ENCODE measurements around the gene KCNMA1.

The KCNMA1 gene

DNA sequence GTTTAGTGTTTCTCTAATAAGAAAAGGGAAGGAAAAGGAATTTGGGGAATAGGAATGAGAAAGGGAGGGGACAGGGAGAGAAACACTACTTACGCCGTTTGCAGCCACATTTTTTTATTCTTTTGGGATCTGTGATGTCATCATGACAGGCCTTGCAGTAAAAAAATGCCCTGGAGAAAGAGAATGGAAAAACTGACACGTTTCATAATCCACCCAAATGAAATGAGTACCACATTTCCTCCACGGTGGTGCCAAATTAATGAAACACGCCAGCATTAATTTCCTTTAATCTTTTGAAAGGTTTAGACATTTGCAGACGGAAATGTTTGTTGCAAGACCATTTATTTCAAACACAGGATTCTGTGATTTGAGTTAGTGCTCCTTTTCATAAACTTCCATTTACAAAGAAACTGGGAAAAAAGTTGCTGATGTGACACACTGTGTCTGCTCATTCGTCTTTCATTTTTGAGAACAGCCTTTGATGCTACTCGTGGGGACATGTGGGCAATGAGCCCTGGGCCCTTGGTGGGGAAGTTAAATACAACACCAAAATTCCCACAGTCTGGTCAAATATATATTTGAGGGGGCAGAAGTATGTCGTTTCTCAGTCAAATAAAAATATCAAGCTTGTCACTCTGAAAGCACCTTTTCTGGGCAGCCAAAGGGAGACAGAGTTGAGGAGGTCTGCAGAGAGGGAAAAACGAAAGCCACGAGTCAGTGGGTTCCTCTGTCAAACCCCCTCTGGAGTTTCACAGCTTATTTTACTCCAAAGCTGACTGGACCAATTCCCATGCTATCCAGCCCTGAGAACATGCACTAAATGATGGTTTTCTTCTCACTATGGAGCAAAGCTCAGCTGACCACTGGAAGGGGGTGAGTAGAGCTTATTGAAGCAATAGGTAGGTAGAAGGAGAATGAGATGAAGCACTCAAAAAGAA lies 625.5 kb downstream of the KCNMA1 start:
- DNase-seq (ENCODE audit: low read depth in 2 of 3, low spot score in 2 of 3), result no peak

DNA sequence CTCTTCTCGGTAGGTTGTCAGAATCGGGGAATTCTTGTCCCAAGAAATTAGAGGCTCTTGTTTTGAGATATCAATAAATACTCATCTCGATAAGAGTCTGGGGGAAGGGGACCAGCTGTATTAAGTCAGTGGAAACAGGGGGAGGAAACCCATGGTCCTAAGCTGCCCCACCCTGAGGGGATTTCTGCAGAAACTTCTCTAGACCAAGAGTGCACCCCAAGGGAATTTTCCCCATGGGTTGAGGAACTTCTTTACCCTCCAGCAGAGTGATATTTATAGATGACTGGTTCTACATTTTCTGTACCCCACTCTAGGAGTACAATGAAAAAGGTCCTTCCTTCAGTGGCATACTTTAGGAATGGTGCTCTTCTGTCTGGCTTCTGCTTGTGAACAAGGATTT lies 627.2 kb downstream of the KCNMA1 start:
- DNase-seq (ENCODE audit: low read depth in 2 of 3, low spot score in 2 of 3), result no peak

DNA sequence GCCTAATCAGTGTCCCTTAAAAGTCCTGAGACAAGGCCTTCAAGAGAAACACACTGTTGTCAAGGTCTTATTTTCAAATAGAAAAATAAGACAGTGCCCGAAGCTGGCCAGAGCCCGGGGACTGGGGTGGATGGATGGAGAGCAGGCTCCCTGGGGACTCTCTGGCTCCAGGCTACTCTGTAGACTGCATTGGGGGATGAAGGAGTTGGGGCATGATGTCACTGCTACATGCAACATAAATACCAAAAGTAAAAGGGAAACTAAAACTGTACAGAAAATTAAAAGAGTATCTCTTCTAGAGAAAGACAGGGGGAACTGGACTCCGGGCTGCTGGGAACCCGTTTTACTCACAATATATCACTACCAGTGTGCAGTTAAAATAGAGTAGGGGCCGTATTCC lies 629.8 kb downstream of the KCNMA1 start:
- no peak for DNase-seq (ENCODE audit: low read depth in 2 of 3, low spot score in 2 of 3)

DNA sequence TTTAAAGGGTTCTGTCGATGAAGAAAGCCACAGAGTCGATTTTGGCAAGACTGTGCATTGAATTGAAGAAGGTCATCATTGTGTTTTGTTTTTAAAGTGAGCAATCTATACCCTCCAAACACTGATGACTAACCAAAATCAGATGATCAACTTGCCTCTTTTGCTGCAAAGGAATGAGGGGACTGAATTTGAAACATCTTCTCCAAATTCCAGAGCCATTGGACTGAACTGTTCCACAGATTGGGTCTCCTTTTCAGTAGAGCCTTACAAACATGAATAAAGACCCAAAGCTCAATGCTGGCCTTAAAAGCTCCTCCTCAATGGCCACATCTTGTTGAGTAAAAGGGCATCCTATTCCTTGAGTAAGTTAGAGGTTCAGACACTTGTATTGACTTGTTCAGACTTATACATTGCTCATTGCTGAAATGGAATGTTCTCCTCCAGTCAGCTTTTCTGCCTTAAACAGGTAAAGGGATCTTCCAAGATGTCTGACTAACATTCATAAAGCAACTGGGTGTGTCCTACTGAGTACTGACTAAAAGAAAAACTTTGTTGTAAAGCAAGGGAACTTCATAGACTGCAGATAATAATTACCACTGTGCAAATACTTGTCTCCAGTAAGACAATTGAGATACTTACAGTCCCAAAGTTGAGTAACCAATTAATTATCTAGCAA lies 630.6 kb downstream of the KCNMA1 start:
- no peak for DNase-seq (ENCODE audit: low read depth in 2 of 3, low spot score in 2 of 3)

DNA sequence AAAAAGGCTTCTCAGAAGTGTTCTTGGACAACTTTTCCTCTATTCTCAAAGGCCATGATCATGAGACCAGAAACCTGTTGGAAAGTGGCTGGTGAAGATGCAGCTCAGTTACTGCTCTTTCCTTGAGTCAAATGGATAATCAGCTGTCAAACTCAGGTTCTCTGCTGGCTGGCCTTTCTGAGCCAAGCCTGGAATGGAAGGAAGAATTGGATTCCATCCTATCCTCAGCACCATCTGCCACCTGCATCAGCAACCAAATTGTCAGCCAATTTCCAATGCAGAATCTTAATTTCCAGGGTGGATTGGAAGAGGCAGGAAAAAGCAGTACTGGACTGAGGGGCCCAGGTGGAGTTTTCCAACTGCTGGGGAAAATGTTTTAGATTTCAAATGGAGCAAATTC lies 631.7 kb downstream of the KCNMA1 start:
- no peak for DNase-seq (ENCODE audit: low read depth in 2 of 3, low spot score in 2 of 3)

DNA sequence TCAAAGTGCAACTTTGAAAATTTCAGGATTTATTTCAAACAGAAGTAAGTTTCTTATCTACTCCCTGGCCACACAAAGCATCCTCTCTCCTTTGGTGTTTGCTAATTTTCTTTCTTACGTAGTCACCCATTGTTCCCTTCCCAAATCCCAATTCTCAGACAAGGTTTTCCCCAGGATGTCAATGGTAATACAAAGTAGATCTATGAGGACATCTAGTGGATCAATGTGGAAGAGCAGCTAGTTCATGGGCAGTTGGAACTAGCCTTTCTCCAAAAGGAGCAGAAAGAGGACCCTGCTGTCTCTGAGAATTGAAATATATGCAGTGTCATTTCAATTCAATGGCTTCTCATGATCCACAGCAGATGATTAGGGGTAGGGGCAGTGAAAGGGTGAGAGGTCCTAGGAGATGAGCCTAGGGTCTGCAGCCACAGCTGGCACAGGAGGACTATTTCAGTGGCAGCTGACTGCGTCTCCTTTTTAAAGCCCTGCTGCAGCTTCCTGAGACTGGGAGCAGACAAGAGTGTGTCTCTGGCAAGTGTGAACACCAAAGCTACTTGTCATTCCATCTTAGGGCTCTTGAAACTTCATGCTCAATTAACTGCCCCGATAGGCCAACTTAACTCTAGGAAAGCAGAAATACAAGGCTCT lies 632.6 kb downstream of the KCNMA1 start:
- no peak for DNase-seq (ENCODE audit: low read depth in 2 of 3, low spot score in 2 of 3)

DNA sequence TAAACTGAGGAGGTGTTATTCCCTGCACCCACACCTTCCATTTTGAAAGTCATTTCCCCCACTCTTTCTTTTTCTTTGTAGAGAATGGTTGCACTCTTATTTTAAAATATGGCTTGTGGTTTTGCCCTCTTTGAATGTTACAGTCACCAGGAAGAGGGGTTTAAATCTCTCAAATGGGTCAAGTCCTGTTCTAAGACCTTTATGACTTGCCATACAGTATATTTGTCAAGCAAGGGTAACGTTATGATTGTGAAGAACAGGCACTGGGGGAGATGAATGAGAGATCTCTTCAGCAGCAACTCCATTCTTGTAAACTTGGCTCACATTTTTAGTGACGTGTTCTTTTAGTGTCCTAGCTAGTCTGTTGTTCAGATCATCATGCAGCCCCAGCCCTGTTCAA lies 634.7 kb downstream of the KCNMA1 start:
- no peak for DNase-seq (ENCODE audit: low read depth in 2 of 3, low spot score in 2 of 3)

DNA sequence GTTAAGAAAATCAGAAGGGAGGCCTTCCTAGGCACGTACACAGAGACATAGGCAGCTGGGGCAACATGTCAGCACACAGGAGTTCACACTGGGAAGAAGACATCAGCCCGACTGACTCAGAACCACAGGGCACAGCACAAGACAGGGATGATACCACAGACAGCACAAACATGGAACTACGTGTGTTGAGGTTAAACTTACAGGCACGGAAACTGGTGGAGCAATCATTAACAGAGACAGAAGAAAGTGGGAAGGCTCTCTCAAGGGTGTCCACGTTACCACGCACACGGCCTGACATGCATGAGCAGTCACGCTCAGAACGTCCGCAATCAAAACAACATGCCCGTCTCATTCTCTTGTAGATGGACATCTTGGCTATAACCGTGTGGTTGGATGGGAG lies 636.4 kb downstream of the KCNMA1 start:
- DNase-seq (ENCODE audit: low read depth in 2 of 3, low spot score in 2 of 3), result no peak

DNA sequence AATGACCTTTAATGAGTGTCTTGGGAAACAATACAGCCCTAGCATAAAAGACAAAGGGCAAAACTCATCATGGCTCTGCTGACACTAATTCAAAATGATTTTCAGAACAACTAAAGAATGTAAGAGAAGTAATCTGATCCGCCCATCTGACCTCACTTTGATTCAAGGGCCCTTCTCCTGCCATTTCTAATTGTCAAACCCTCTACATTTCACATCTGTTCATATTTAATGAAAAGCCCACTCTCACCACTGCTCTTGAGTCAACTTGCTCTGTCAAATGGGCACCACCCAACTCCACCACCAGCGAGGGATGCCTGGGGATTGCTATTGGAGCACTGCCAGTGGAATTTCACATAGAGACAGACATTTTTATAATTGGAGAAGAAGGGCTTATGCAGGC lies 639.2 kb downstream of the KCNMA1 start:
- no peak for DNase-seq (ENCODE audit: low read depth in 2 of 3, low spot score in 2 of 3)

DNA sequence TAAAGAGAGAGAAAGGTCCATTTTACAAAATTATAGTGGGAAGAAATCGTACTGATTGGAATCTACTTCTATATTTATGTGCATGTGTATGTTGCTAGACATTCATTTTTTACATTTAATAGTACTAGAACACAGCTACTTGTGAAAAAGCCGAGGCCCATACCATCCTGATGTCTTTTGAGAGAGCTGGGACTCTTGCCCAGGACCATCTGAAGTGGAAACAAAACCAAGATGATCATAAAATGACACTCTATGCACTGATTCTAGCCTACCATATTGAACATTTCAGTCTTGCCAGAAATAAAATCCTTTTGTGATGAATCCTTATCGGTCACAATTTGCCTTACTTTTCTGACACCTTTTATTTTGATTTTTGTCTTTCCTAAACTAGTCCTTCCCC lies 640.0 kb downstream of the KCNMA1 start:
- no peak for DNase-seq (ENCODE audit: low read depth in 2 of 3, low spot score in 2 of 3)

DNA sequence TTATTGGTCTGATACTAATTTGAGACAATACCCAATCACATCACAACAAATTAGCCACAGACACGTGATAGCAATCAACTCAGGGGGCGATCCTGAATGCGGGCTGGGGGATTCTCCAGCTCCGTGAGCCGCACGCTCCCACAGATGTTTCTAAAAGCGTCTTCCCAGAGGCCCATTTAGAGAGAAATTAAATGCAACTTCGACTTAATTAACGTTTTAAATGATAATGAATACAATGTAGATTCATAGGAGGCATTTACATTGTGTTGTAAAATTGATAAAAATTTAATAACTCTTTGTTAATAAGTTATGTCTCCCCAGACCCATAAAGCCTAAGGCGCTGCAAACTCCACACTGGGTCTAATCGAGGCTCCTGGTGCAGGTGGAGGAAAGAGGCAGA lies 642.6 kb downstream of the KCNMA1 start:
- no peak for DNase-seq (ENCODE audit: low read depth in 2 of 3, low spot score in 2 of 3)

DNA sequence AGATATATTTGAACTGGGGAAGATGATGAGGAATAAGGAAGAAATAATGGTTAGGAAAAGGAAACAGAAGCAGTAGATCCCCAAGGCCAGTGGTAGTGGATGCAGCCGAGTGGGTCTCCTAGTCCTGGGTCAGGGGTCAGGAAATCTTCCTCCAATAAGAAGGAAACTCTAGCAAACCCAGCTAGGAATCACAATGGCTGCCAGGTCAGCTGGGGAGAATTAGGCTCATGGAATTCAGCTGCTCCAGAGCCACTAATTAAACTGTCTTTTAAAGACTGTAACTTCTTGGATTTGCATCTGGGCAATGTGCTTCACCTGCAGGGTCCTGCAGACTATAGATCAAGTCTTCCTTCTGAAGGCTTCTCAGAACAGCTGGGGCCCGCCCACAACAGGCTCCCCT lies 644.4 kb downstream of the KCNMA1 start:
- no peak for DNase-seq (ENCODE audit: low read depth in 2 of 3, low spot score in 2 of 3)

DNA sequence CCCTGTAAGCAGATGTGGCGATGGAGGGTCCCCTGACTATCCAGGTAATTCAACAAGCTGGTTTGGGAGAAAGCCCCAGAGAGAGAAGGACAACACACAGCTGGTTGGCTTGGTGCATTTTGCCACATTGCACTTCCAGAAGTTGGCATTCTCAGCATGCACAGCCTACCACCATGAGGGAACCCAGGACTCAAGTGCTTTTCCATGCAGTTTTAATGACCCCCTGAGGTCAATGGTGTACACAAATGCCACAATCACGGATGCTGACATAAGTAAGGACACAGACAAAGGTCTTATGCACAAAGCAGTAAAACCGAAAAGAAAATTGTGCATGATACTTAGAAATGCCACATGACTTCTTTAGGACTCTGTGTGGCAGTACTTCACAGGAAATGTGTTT lies 645.1 kb downstream of the KCNMA1 start:
- no peak for DNase-seq (ENCODE audit: low read depth in 2 of 3, low spot score in 2 of 3)

DNA sequence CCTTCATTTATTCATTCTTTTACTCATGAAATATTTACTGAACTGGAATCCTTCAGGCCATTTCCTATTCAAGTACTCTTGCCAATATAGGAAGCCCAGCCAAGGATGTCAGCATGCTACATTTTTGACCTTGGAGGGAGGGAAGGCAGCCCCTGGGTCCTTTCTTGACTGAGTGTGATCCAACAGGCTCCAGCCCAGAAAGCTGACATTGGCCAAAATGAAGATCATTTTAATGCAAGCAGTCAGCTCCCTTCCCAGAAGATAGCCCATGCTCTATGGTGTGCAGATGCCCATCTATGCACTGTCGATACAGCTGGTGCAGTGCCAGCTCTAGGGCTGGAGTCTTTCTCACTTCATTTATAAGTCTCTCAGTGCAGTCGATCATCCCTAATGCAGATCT lies 646.0 kb downstream of the KCNMA1 start:
- no peak for DNase-seq (ENCODE audit: low read depth in 2 of 3, low spot score in 2 of 3)

DNA sequence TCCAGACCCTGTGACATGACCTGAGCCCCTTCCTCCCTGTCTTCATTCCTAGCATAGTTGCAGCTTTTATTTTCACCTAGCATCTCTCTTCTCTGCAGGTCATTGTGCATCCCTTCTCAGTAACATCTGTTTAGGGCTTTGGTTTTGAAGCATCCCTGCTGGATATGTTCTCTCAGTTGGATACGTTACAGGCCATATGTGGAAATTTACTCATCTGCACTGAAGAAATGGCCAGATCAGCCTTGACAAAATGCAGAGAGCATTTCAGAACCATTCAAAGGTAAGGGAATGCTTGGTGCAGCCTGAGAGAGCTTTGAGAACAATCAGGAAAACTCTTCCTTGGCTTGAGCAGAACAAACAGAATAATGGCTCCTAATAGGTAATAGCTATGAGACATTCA lies 647.0 kb downstream of the KCNMA1 start:
- no peak for DNase-seq (ENCODE audit: low read depth in 2 of 3, low spot score in 2 of 3)

DNA sequence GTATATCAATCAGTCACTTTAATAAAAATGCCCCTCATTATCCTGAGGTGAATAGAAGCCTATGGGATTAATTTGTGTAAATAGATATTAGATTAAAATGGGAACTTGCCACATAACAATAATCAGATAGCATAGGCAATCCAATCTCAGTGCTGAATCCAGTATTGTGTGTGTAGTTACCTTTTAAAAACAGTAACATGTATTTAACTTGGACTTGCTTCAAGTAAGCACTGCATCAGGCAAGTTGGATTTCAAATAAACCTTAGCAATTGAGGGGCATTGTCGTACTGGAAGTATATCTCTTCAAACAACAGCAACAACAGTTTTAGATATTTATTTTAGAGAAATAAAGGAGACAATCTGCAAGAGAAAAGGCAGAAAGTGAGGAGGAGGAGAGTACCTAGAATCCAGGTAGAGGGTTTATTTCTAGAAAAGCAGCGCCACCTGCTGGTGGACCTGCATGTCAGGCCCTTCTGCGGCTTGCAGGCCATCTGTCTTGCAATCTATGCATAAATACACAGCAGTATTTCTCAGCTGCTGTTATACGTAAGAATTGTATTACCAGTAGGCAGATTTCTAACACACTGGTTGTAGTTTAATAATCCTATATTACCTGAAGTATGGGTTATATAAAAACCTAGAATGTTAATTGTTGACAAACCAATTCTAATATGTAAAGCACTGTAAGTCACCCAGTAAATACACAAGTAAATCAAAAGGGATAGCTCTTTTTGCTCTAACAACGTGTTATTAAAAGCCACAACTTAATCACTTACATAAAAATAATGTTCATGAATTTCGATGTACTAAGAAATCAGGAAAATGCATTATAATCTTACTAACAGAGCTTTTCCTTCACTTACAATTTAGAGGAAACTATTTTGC lies 652.8 kb downstream of the KCNMA1 start:
- peak; percentile 11 to 31 (median 20) for DNase-seq (ENCODE audit: low read depth in 2 of 3, low spot score in 2 of 3)

DNA sequence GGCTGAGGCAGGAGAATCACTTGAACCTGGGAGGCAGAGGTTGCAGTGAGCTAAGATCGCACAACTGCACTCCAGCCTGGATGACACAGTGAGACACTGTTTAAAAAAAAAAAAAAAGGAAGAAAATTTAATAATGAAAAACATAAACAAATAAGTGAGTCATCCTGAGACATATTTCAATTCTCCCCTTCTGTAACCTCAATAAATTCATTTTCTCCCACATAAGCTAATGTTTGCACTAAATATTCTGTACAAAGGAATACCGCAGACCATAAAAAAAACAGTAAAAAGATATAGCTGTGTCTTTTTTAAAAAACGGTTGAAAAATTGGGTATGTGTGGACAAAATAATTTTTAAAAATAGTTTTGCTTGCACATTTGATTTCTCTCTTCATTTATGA lies 654.0 kb downstream of the KCNMA1 start:
- DNase-seq (ENCODE audit: low read depth in 2 of 3, low spot score in 2 of 3), result no peak

DNA sequence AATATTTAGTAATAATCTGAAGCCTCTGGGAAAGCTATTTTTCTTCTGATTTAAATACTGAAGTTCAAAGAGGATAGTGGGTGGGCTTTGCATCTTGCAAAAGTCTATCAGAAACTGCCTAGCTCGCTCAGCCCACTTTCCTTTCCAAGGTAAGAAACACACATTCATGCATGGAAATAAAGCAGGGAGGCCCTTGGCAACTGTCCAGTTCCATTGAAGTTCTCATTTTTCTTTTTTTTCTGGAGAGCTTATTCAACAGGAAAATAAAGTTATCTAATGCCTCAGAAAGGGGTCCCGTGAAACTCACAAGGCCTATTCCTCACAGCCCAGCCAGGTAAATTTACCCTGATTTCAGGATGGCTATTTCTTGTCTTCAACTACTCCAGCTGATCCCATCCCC lies 654.9 kb downstream of the KCNMA1 start:
- no peak for DNase-seq (ENCODE audit: low read depth in 2 of 3, low spot score in 2 of 3)

DNA sequence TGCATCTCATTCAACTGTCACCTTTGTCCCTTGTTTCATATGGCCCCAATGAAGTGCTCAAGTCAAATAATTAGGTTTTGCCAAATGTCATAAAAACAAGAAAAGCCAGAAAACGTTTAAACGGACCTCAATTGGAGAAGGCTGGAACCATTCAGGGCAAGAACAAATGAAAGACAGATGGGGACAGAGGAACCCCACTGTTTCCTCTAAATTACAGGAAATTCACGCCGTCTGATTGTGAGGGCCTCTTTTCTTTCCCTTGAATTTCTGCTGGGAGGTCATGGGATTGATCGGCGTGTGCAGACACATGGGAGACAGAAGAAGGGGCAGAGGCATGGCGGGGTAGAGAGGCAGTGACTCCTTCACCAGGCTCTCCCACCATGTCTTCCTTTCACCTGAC lies 656.4 kb downstream of the KCNMA1 start:
- no peak for DNase-seq (ENCODE audit: low read depth in 2 of 3, low spot score in 2 of 3)

DNA sequence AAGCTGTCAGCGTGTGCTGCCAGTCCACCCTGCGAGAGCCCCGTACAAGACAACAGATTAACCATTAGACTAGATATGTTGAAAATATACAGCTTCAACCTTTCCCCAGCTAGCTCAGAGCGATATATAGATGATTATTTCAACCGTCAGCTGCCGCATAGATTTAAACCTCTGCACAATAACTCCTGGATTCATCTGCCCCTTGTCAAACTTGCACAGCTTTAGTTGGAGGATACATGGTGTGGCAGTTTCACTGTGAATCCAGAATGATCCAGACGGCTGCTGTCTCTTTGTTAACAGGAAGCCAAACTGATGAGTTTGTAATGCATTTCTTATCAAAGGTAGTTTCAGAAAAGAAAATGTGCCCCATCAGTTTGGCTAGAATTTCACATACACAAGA lies 659.7 kb downstream of the KCNMA1 start:
- no peak for DNase-seq (ENCODE audit: low read depth in 2 of 3, low spot score in 2 of 3)

DNA sequence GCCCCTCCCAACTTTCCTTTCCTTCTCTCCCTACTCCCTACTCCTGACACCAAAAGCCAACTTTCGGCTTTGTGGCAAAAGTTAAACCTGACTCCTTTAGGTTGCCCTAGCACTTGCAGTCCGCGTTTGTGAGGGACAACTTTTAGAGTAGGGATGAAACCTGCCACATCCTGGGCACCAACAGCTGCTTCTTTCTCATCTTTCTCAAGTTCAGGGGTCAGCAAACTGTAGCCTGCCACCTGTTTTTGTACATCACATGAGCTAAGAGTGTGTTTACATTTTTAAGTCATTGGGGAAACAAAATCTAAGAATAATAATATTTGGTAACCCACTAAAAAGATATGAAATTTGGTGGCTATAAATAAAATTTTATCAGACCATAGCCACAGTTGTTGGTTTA lies 660.6 kb downstream of the KCNMA1 start:
- DNase-seq (ENCODE audit: low read depth in 2 of 3, low spot score in 2 of 3), result no peak

Measured in activated CD8-positive, alpha-beta memory T cell treated with anti-CD3 and anti-CD28 coated beads for 48 hours (primary cell).